Endothelial cell of umbilical vein (primary cell): ENCODE results near the gene NHS. TPM values are rescaled to one million over a fixed set of nuclear protein-coding genes. Genes with fewer than 3 reads are reported as not detected.

Experiments used
- BruUV-seq: library from RNA; stranded (reverse); fragments of 400-500 nt; replicated peaks from 2 replicates; lab custom pipeline; 2021; lab: Mats Ljungman, UMichigan
- CTCF ChIA-PET: fragments of 300-600, 350-600 bp; sonication (Branson Sonifier 250); formaldehyde crosslinking; loops from one replicate; lab custom pipeline; 2021; ENCODE audit warnings: antibody characterized with exemption, inconsistent platforms; lab: Charles Lee
- POLR2A ChIA-PET: fragments of 300-600, 350-600 bp; sonication (Branson Sonifier 250); formaldehyde crosslinking; loops from one replicate; lab custom pipeline; 2021; ENCODE audit warnings: antibody characterized with exemption, inconsistent platforms; lab: Charles Lee
- DNase-seq: peaks from one replicate; pipeline ENCODE4 v3.0.0-alpha.2; 2011; ENCODE audit warnings: low read depth, low spot score
- FAIRE-seq: peaks from 2 replicates; lab custom pipeline; 2011; peaks lifted over from hg19 to GRCh38; lab: Jason Lieb, UNC
- H2AFZ ChIP-seq: 2 replicates; pipeline ENCODE4 v1.6.0; 2012; ENCODE audit warnings: low read depth, low read length, control low read depth, inconsistent platforms
- H3K27ac ChIP-seq: 2 replicates; pipeline ENCODE4 v1.5.1; 2011; ENCODE audit warnings: low read depth, mild to moderate bottlenecking, control low read depth, low read length, moderate library complexity; ENCODE audit not compliant: insufficient read depth
- H3K27me3 ChIP-seq, 2 experiments: 2 replicates each; pipeline versions ENCODE4 v1.6.0 to v1.6.1; 2011; ENCODE audit warnings: low read length in 2 of 2, mixed read lengths in 1 of 2; ENCODE audit not compliant: control insufficient read depth in 2 of 2, insufficient read depth in 2 of 2
- H3K36me3 ChIP-seq, 2 experiments: 2 replicates in 1 of 2; 3 replicates in 1 of 2; pipeline ENCODE4 v1.5.1; 2011; ENCODE audit warnings: low read length in 2 of 2, mild to moderate bottlenecking in 1 of 2, moderate library complexity in 1 of 2; ENCODE audit not compliant: control insufficient read depth in 2 of 2, insufficient read depth in 2 of 2; ENCODE audit errors: extremely low read depth in 1 of 2
- H3K4me1 ChIP-seq: 3 replicates; pipeline ENCODE4 v1.5.1; 2011; ENCODE audit warnings: mild to moderate bottlenecking, low read length; ENCODE audit not compliant: control insufficient read depth, insufficient read depth; ENCODE audit errors: extremely low read depth
- H3K4me2 ChIP-seq: 2 replicates; pipeline ENCODE4 v1.6.1; 2011; ENCODE audit warnings: low read length, control low read depth, mixed read lengths; ENCODE audit not compliant: insufficient read depth
- H3K4me3 ChIP-seq, 3 experiments: fragments of 200-600 bp in 1 of 3; sonication (generic), shearing (Covaris generic) in 1 of 3; replicated peaks in 1 of 3; 2 replicates each; pipeline ENCODE4 v1.5.1; 2011 to 2016; ENCODE audit warnings: control low read depth in 3 of 3, low read length in 3 of 3, mild to moderate bottlenecking in 2 of 3, inconsistent platforms in 1 of 3, low read depth in 1 of 3, moderate library complexity in 1 of 3; ENCODE audit not compliant: insufficient read depth in 1 of 3
- H3K79me2 ChIP-seq: 2 replicates; pipeline ENCODE4 v1.6.0; 2012; ENCODE audit warnings: low read length, inconsistent platforms; ENCODE audit not compliant: control insufficient read depth, insufficient read depth
- H3K9ac ChIP-seq: replicated peaks from 2 replicates; pipeline ENCODE3; 2011; ENCODE audit warnings: low read length, control low read depth; ENCODE audit not compliant: insufficient read depth; ENCODE audit errors: extremely low read depth
- H3K9me1 ChIP-seq: replicated peaks from 3 replicates; pipeline ENCODE4 v1.6.0; 2011; ENCODE audit warnings: mild to moderate bottlenecking, low read length; ENCODE audit not compliant: control insufficient read depth, insufficient read depth; ENCODE audit errors: extremely low read depth
- H3K9me3 ChIP-seq: replicated peaks from 2 replicates; pipeline ENCODE4 v1.5.1; 2012; ENCODE audit warnings: low read length, inconsistent platforms; ENCODE audit not compliant: control insufficient read depth, insufficient read depth
- H4K20me1 ChIP-seq: replicated peaks from 2 replicates; pipeline ENCODE3; 2011; ENCODE audit warnings: mild to moderate bottlenecking, low read length; ENCODE audit not compliant: control insufficient read depth, insufficient read depth; ENCODE audit errors: extremely low read depth
- EZH2 ChIP-seq: IDR thresholded peaks from 2 replicates; pipeline ENCODE4 v1.6.1; 2012; ENCODE audit warnings: borderline replicate concordance, low read depth, mild to moderate bottlenecking, moderate library complexity, low read length, inconsistent platforms; ENCODE audit not compliant: severe bottlenecking
- FOS ChIP-seq: IDR thresholded peaks from 2 replicates; pipeline ENCODE4 v1.6.1; 2011; ENCODE audit warnings: mild to moderate bottlenecking, low read length, moderate library complexity, borderline replicate concordance; ENCODE audit not compliant: insufficient read depth
- GATA2 ChIP-seq: IDR thresholded peaks from 2 replicates; pipeline ENCODE4 v1.7.0; 2011; ENCODE audit warnings: low read depth, mild to moderate bottlenecking, moderate library complexity, mixed read lengths, low read length; ENCODE audit not compliant: insufficient read length, insufficient read depth
- JUN ChIP-seq: IDR thresholded peaks from 2 replicates; pipeline ENCODE4 v1.6.1; 2011; ENCODE audit warnings: borderline replicate concordance, low read depth; ENCODE audit not compliant: insufficient read length, insufficient read depth
- MYC ChIP-seq: IDR thresholded peaks from one replicate; pipeline ENCODE4 v1.6.1; 2011; ENCODE audit warnings: mild to moderate bottlenecking, low read depth, low read length
- POLR2A ChIP-seq: IDR thresholded peaks from 2 replicates; pipeline ENCODE4 v1.6.1; 2012; ENCODE audit warnings: low read depth, mild to moderate bottlenecking, control low read depth, low read length
- POLR2AphosphoS5 ChIP-seq: IDR thresholded peaks from 2 replicates; pipeline ENCODE4 v1.6.1; 2012; ENCODE audit warnings: low read depth, mild to moderate bottlenecking, control low read depth, low read length, moderate library complexity; ENCODE audit not compliant: insufficient read depth
- dilution Hi-C: fragments of 300-500 bp; cut with MboI; formaldehyde crosslinking; loops from one replicate; pipeline ENCODE4 v1.15.0; 2019; ENCODE audit warnings: low sequenced_read_pairs; ENCODE audit not compliant: extremely low pct_ligation_motif_present
- intact Hi-C: fragments of 100-400 bp; cut with micrococcal nuclease; formaldehyde crosslinking; loops from one replicate; pipeline ENCODE4 v1.10.0; 2022
- polyA plus RNA-seq, 4 experiments: library from polyadenylated mRNA; depleted of rRNA in 3 of 4; stranded (reverse) in 3 of 4; unstranded in 1 of 4; fragments of >200 nt; gene quantifications; 2 replicates each; pipeline versions ENCODE4 v1.2.1 to v1.2.3, GENCODE V29; 2011 to 2012; ENCODE audit warnings: missing spikeins in 1 of 4
- total RNA-seq: library from RNA; stranded (reverse); gene quantifications from 2 replicates; pipeline ENCODE4 v1.2.3, GENCODE V29; 2021
- TF ChIP-seq, protein P1 (sequence below): IDR thresholded peaks from 2 replicates; pipeline ENCODE4 v1.6.1; 2011; ENCODE audit not compliant: insufficient read depth, insufficient read length
- TF ChIP-seq, protein P2 (sequence below), 2 donors: IDR thresholded peaks; 1 replicate in 1 of 2; 2 replicates in 1 of 2; pipeline ENCODE4 v1.5.1; 2011; ENCODE audit warnings: low read length in 2 of 2, mild to moderate bottlenecking in 2 of 2, moderate library complexity in 2 of 2, control low read depth in 1 of 2, inconsistent platforms in 1 of 2, low read depth in 1 of 2; ENCODE audit not compliant: insufficient read depth in 1 of 2; ENCODE audit errors: extremely low read depth in 1 of 2

Gene NHS
- total and polyA plus RNA-seq, 2 donors (not counting 3 experiments of a cell fraction or from before 2014, with no cell fraction given): 0.07 to 0.46 TPM

DNA sequence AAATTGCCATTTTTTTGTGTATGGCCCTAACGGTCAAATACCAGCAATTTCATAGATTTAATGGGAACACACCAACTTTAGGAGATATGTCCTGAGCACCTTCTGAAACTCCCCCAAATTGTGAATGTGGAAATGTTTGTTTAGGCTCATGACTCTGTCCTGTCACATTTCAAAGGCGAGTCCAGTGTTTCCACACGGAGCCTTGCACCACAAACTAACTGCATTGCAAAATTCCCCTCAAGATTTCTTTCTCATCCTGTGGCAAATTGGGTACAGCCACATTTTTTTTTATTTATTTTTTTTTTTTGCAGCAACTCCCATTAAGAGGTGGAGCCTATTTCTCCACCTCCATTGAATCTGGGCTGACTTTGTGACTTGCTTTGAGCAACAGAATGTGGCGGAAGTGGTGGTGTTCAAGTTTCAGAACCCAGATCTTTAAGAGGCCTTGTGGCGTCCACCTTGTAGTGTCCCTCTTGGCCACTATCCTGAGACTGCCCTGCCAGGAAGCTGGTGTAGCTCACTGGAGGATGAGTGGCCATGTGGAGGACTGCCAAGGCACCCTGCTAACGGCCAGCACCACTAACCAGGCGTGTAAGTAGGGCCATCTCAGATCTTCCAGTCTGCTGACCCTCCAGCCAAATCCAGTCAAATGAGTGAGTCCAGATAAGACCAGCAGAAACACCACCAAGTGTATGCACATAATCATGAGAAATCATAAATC is 189.8 kb downstream of the NHS start:
- dilution Hi-C loops (no loop called here), intact Hi-C loops (no loop called here)
- H3K9me1 ChIP-seq: no peaks in the 10 kb centered on the region
- H3K4me2 ChIP-seq: no peak overlapping the region
- CTCF ChIA-PET: no interaction called here
- H3K27ac ChIP-seq: no peak overlapping the region
- no peaks in the 10 kb centered on the region for H3K36me3 ChIP-seq
- no peaks in the 10 kb centered on the region for H4K20me1 ChIP-seq
- no peak for DNase-seq
- H3K27me3 ChIP-seq: no peaks in the 10 kb centered on the region
- H3K4me3 ChIP-seq: no peak overlapping the region
- no peaks in the 10 kb centered on the region for H3K9me3 ChIP-seq
- FAIRE-seq: no peak
- no peaks in the 10 kb centered on the region for H3K4me1 ChIP-seq
- POLR2A ChIA-PET: no interaction called here
- no peak overlapping the region for H2AFZ ChIP-seq
- H3K9ac ChIP-seq: no peak overlapping the region
- no TSS peak for BruUV-seq
- H3K79me2 ChIP-seq: no peaks in the 10 kb centered on the region
- TF ChIP-seq GATA2 (no peak), POLR2AphosphoS5 (no peak), FOS (no peak), EZH2 (no peak), POLR2A (no peak), JUN (no peak), MYC (no peak)
- TF ChIP-seq, protein P1, sequence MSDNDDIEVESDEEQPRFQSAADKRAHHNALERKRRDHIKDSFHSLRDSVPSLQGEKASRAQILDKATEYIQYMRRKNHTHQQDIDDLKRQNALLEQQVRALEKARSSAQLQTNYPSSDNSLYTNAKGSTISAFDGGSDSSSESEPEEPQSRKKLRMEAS: no peak
- TF ChIP-seq, protein P2, sequence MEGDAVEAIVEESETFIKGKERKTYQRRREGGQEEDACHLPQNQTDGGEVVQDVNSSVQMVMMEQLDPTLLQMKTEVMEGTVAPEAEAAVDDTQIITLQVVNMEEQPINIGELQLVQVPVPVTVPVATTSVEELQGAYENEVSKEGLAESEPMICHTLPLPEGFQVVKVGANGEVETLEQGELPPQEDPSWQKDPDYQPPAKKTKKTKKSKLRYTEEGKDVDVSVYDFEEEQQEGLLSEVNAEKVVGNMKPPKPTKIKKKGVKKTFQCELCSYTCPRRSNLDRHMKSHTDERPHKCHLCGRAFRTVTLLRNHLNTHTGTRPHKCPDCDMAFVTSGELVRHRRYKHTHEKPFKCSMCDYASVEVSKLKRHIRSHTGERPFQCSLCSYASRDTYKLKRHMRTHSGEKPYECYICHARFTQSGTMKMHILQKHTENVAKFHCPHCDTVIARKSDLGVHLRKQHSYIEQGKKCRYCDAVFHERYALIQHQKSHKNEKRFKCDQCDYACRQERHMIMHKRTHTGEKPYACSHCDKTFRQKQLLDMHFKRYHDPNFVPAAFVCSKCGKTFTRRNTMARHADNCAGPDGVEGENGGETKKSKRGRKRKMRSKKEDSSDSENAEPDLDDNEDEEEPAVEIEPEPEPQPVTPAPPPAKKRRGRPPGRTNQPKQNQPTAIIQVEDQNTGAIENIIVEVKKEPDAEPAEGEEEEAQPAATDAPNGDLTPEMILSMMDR (IDR thresholded peaks at IDR 0.05; ENCODE audit: extremely low read depth in 1 of 2, insufficient read depth in 1 of 2, low read depth in 1 of 2, low read length in 2 of 2): no peak
